ENCODE data around the gene STK32C. TPM values are rescaled to one million over a fixed set of nuclear protein-coding genes. Genes with fewer than 3 reads are reported as not detected.

STK32C gene
- total RNA-seq, 1 donor from 2014 or later: 9.9 TPM

GRCh38 chr10:132170561-132171361, 137.0 kb downstream of the STK32C start:
- no peak overlapping the region for H3K27ac Mint-ChIP-seq
- DNase-seq (ENCODE audit: low spot score in 2 of 2, unreplicated experiment in 2 of 2): no peak
- H3K4me1 Mint-ChIP-seq: no peaks in the 10 kb centered on the region
- H3K9me3 Mint-ChIP-seq: peaks cover 10% of the 10 kb centered on the region
- TF ChIP-seq CTCF (IDR thresholded peaks at IDR 0.05; ENCODE audit: unreplicated experiment): no peak
- H3K4me3 Mint-ChIP-seq: no peak overlapping the region
- no peaks in the 10 kb centered on the region for H3K36me3 Mint-ChIP-seq
- peaks cover 55% of the 10 kb centered on the region for H3K27me3 Mint-ChIP-seq (ENCODE audit: low read depth)

GRCh38 chr10:132169766-132170560, 137.8 kb downstream of the STK32C start:
- Mint-ChIP-seq H3K9me3 (peaks cover 9% of the 10 kb centered on the region), H3K27ac (no peak overlapping the region), H3K4me3 (no peak overlapping the region), H3K4me1 (no peaks in the 10 kb centered on the region), H3K36me3 (no peaks in the 10 kb centered on the region), H3K27me3 (ENCODE audit: low read depth) (peaks cover 52% of the 10 kb centered on the region)
- DNase-seq (ENCODE audit: low spot score in 2 of 2, unreplicated experiment in 2 of 2): no peak
- TF ChIP-seq CTCF (IDR thresholded peaks at IDR 0.05; ENCODE audit: unreplicated experiment): no peak

- H3K27ac Mint-ChIP-seq: no peak overlapping the region
- no peak for DNase-seq (ENCODE audit: low spot score in 2 of 2, unreplicated experiment in 2 of 2)
- no peaks in the 10 kb centered on the region for H3K36me3 Mint-ChIP-seq
- no peak for TF ChIP-seq CTCF (IDR thresholded peaks at IDR 0.05; ENCODE audit: unreplicated experiment)
- H3K27me3 Mint-ChIP-seq (ENCODE audit: low read depth): peaks cover 51% of the 10 kb centered on the region
- H3K4me1 Mint-ChIP-seq: no peaks in the 10 kb centered on the region
- no peak overlapping the region for H3K4me3 Mint-ChIP-seq
- H3K9me3 Mint-ChIP-seq: peaks cover 5% of the 10 kb centered on the region
Observed at GRCh38 chr10:132169031-132169765, 138.6 kb downstream of the STK32C start.

- Mint-ChIP-seq H3K4me1 (no peaks in the 10 kb centered on the region), H3K36me3 (no peaks in the 10 kb centered on the region), H3K9me3 (peaks cover 5% of the 10 kb centered on the region), H3K27ac (no peak overlapping the region), H3K27me3 (ENCODE audit: low read depth) (peaks cover 54% of the 10 kb centered on the region), H3K4me3 (no peak overlapping the region)
- no peak for DNase-seq (ENCODE audit: low spot score in 2 of 2, unreplicated experiment in 2 of 2)
- TF ChIP-seq CTCF (IDR thresholded peaks at IDR 0.05; ENCODE audit: unreplicated experiment): no peak
Observed at GRCh38 chr10:132168571-132169030, 139.1 kb downstream of the STK32C start.

- Mint-ChIP-seq H3K27me3 (ENCODE audit: low read depth) (peaks cover 56% of the 10 kb centered on the region), H3K36me3 (no peaks in the 10 kb centered on the region), H3K27ac (no peak overlapping the region), H3K4me1 (no peaks in the 10 kb centered on the region), H3K4me3 (no peak overlapping the region), H3K9me3 (no peaks in the 10 kb centered on the region)
- DNase-seq (ENCODE audit: low spot score in 2 of 2, unreplicated experiment in 2 of 2): no peak
- TF ChIP-seq CTCF (IDR thresholded peaks at IDR 0.05; ENCODE audit: unreplicated experiment): no peak
Observed at GRCh38 chr10:132167976-132168375, 139.8 kb downstream of the STK32C start.

All from mesothelial cell of epicardium (in vitro differentiated cells).